HCT116 (cell line): Measurements from ENCODE around the gene GGA1. TPM values are rescaled to one million over a fixed set of nuclear protein-coding genes. Genes with fewer than 3 reads are reported as not detected.

Experiments
- ATAC-seq: fragments of 200-7000 bp; cut with Tn5 transposase; 2 replicates; pipeline ENCODE4 v1.9.1; 2020; ENCODE audit warnings: mild to moderate bottlenecking, moderate library complexity
- BruUV-seq: library from RNA; stranded (reverse); fragments of 400-500 nt; replicated peaks from 2 replicates; lab custom pipeline; 2021; lab: Mats Ljungman, UMichigan
- CTCF ChIA-PET: fragments of 300-600 bp; sonication (Branson Sonifier 250); formaldehyde crosslinking; loops from one replicate; lab custom pipeline; 2021; ENCODE audit warnings: antibody characterized with exemption; lab: Charles Lee
- POLR2A ChIA-PET: fragments of 300-600, 350-600 bp; sonication (Branson Sonifier 250); formaldehyde crosslinking; loops from one replicate; lab custom pipeline; 2021; ENCODE audit warnings: antibody characterized with exemption; lab: Charles Lee
- RAD21 ChIA-PET, 2 experiments: fragments of 300-600 bp; sonication (Branson Sonifier 250); formaldehyde crosslinking; loops; one replicate each; lab custom pipeline; 2023; ENCODE audit warnings: low total read pairs in 2 of 2; ENCODE audit not compliant: uncharacterized antibody in 2 of 2, unreplicated experiment in 2 of 2, low non-redundant PET in 1 of 2; lab: Charles Lee
- DNase-seq: peaks from one replicate; pipeline ENCODE4 v3.0.0-alpha.2; 2010; ENCODE audit warnings: low read depth, low spot score
- H2AFZ ChIP-seq: fragments of 200-600 bp; shearing (Covaris generic), sonication (generic); 2 replicates; pipeline ENCODE4 v1.6.1; 2017; ENCODE audit warnings: low read depth, mixed run types, mixed read lengths, antibody characterized with exemption, low read length; ENCODE audit not compliant: poor library complexity, severe bottlenecking
- H3K27ac ChIP-seq: 2 replicates; pipeline ENCODE4 v1.5.1; 2012; ENCODE audit warnings: low read depth, low read length
- H3K27me3 ChIP-seq: fragments of 200-600 bp; sonication (generic); 2 replicates; pipeline ENCODE4 v1.6.1; 2016; ENCODE audit warnings: mixed run types, low read length, mixed read lengths; ENCODE audit not compliant: insufficient read depth
- H3K36me3 ChIP-seq, 2 experiments: fragments of 200-500 bp in 1 of 2; fragments of 200-600 bp in 1 of 2; sonication (Bioruptor generic) in 1 of 2; sonication (generic) in 1 of 2; 2 replicates each; pipeline versions ENCODE4 v1.5.1 to v1.6.1; 2014 to 2016; ENCODE audit warnings: low read length in 2 of 2, inconsistent platforms in 1 of 2, mixed read lengths in 1 of 2, mixed run types in 1 of 2; ENCODE audit not compliant: insufficient read depth in 2 of 2, control insufficient read depth in 1 of 2
- H3K4me1 ChIP-seq, 2 experiments: fragments of 200-600 bp in 1 of 2; sonication (generic) in 1 of 2; 2 replicates each; pipeline versions ENCODE4 v1.5.1 to v1.6.1; 2012 to 2017; ENCODE audit warnings: low read length in 2 of 2, inconsistent platforms in 1 of 2, mild to moderate bottlenecking in 1 of 2, mixed read lengths in 1 of 2, mixed run types in 1 of 2, moderate library complexity in 1 of 2; ENCODE audit not compliant: insufficient read depth in 2 of 2, control insufficient read depth in 1 of 2
- H3K4me2 ChIP-seq: fragments of 200-600 bp; sonication (generic); 2 replicates; pipeline ENCODE4 v1.6.1; 2017; ENCODE audit warnings: mixed run types, low read length, mixed read lengths
- H3K4me3 ChIP-seq, 2 experiments: fragments of 200-600 bp in 1 of 2; sonication (generic) in 1 of 2; replicated peaks in 1 of 2; 2 replicates each; pipeline ENCODE4 v1.5.1; 2011 to 2016; ENCODE audit warnings: low read length in 2 of 2, control low read depth in 1 of 2, low read depth in 1 of 2, mild to moderate bottlenecking in 1 of 2, mixed read lengths in 1 of 2, mixed run types in 1 of 2
- H3K79me2 ChIP-seq: fragments of 200-600 bp; sonication (generic); 2 replicates; pipeline ENCODE4 v1.6.1; 2017; ENCODE audit warnings: mild to moderate bottlenecking, mixed run types, low read length, moderate library complexity, mixed read lengths; ENCODE audit not compliant: insufficient read depth
- H3K9ac ChIP-seq: fragments of 200-600 bp; sonication (generic); 2 replicates; pipeline ENCODE4 v1.6.1; 2016; ENCODE audit warnings: low read length, mixed read lengths
- H3K9me2 ChIP-seq: fragments of 200-600 bp; sonication (generic), shearing (Covaris generic); 2 replicates; pipeline ENCODE4 v1.6.1; 2017; ENCODE audit warnings: mixed run types, mild to moderate bottlenecking, moderate library complexity; ENCODE audit not compliant: insufficient read depth
- H3K9me3 ChIP-seq, 2 experiments: fragments of 200-500 bp in 1 of 2; fragments of 200-600 bp in 1 of 2; sonication (Bioruptor generic) in 1 of 2; sonication (generic) in 1 of 2; 2 replicates each; pipeline ENCODE4 v1.6.1; 2014 to 2017; ENCODE audit warnings: low read length in 2 of 2, mixed read lengths in 2 of 2, inconsistent platforms in 1 of 2, low read depth in 1 of 2, mild to moderate bottlenecking in 1 of 2, mixed run types in 1 of 2, moderate library complexity in 1 of 2; ENCODE audit not compliant: control insufficient read depth in 1 of 2, insufficient read depth in 1 of 2
- H4K20me1 ChIP-seq: fragments of 200-600 bp; sonication (generic), shearing (Covaris generic); 2 replicates; pipeline ENCODE4 v1.6.1; 2017; ENCODE audit warnings: mixed run types, mild to moderate bottlenecking, moderate library complexity; ENCODE audit not compliant: insufficient read depth
- ATF3 ChIP-seq: IDR thresholded peaks from 2 replicates; pipeline ENCODE4 v1.6.1; 2012
- intact Hi-C: fragments of 100-400 bp; cut with micrococcal nuclease; formaldehyde crosslinking; loops from 2 replicates; pipeline ENCODE4 v1.10.0; 2022
- total RNA-seq: library from RNA; stranded (reverse); gene quantifications from one replicate; pipeline ENCODE4 v1.2.1, GENCODE V29; 2021; ENCODE audit not compliant: unreplicated experiment
- TF ChIP-seq, protein P1 (sequence below), 3 experiments: fragments of 200-600 bp in 1 of 3; sonication (generic) in 1 of 3; IDR thresholded peaks in 2 of 3; conservative IDR thresholded peaks in 1 of 3; 2 replicates each; pipeline ENCODE4 v1.5.1; 2012 to 2017; ENCODE audit warnings: low read depth in 2 of 3, low read length in 2 of 3, antibody characterized with exemption in 1 of 3, borderline replicate concordance in 1 of 3, control low read depth in 1 of 3, mild to moderate bottlenecking in 1 of 3, mixed read lengths in 1 of 3, mixed run types in 1 of 3, moderate library complexity in 1 of 3; ENCODE audit not compliant: insufficient read depth in 1 of 3

The GGA1 gene
- total RNA-seq, 1 experiment from 2014 or later: 89.8 TPM

- H3K27me3 ChIP-seq: no peaks in the 10 kb centered on the region
- DNase-seq (no peak), ATAC-seq (no peak)
- intact Hi-C loops: loop anchor here (2.0 kb wide), 1 partner anchor 250 kb away; no protein-coding TSS in a partner anchor
- TF ChIP-seq, protein P1, sequence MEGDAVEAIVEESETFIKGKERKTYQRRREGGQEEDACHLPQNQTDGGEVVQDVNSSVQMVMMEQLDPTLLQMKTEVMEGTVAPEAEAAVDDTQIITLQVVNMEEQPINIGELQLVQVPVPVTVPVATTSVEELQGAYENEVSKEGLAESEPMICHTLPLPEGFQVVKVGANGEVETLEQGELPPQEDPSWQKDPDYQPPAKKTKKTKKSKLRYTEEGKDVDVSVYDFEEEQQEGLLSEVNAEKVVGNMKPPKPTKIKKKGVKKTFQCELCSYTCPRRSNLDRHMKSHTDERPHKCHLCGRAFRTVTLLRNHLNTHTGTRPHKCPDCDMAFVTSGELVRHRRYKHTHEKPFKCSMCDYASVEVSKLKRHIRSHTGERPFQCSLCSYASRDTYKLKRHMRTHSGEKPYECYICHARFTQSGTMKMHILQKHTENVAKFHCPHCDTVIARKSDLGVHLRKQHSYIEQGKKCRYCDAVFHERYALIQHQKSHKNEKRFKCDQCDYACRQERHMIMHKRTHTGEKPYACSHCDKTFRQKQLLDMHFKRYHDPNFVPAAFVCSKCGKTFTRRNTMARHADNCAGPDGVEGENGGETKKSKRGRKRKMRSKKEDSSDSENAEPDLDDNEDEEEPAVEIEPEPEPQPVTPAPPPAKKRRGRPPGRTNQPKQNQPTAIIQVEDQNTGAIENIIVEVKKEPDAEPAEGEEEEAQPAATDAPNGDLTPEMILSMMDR (IDR thresholded peaks at IDR 0.05 in 2 of 3, conservative IDR thresholded peaks at IDR 0.05 in 1 of 3; ENCODE audit: borderline replicate concordance in 1 of 3, insufficient read depth in 1 of 3, low read depth in 2 of 3, low read length in 2 of 3): peak in 2 of 3 experiments; percentile 47 to 53; a peak in 4 of 6 replicates
- no peak for TF ChIP-seq ATF3
- ChIA-PET RAD21 (interaction anchor here (1.0 to 2.2 kb wide), 4 partner anchors 17 to 27 kb away, joined by 3 to 17 read pairs (median 6); no protein-coding TSS in a partner anchor), POLR2A (interaction anchor here (1.1 to 2.1 kb wide), 5 partner anchors 9 to 27 kb away, joined by 3 to 9 read pairs (median 7); no protein-coding TSS in a partner anchor), CTCF (interaction anchor here (0.9 to 10.7 kb wide), 11 partner anchors 9 to 249 kb away, joined by 3 to 238 read pairs (median 5); no protein-coding TSS in a partner anchor)
- no peaks in the 10 kb centered on the region for H3K9me2 ChIP-seq
- no peak overlapping the region for H3K4me3 ChIP-seq
- no peaks in the 10 kb centered on the region for H3K9me3 ChIP-seq
- no peak overlapping the region for H2AFZ ChIP-seq
- H4K20me1 ChIP-seq: peaks cover 6% of the 10 kb centered on the region; the same call in 1 of the 2 replicates
- peak overlapping the region; percentile 44 for H3K9ac ChIP-seq
- peaks cover 3 to 45% of the 10 kb centered on the region in 2 experiments; a peak in 1 of 4 replicates for H3K36me3 ChIP-seq
- H3K4me2 ChIP-seq: peak overlapping the region; percentile 48
- peak overlapping the region; percentile 72 for H3K27ac ChIP-seq
- peaks cover 66% of the 10 kb centered on the region for H3K79me2 ChIP-seq
- no TSS peak for BruUV-seq
- H3K4me1 ChIP-seq: peaks cover 80 to 99% of the 10 kb centered on the region in 2 experiments
These were observed 42.3 kb upstream of the GGA1 start for GRCh38 chr22:37566329-37566837.
